ENCODE measurements around the gene DOCK10. TPM values are rescaled to one million over a fixed set of nuclear protein-coding genes. Genes with fewer than 3 reads are reported as not detected.

Gene DOCK10
- total RNA-seq, 1 experiment from 2014 or later = 2.9 TPM

DNA sequence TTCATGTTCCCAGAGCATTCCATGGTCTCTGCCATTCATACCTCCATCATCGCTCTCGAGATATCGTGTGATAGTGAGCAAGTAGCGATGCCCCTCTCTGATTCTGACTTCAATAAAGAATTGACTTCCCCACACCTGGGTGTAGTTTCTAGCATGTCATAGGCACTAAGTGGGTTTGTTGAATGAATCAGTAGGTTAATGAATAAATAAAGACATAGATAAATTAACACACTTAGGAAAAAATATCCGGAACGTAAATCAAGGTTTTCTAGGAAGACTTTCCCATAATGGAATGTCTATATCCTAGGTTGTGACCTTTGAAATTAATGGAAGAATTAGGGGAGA lies 159.1 kb downstream of the DOCK10 start:
- Mint-ChIP-seq H3K27me3 (ENCODE audit: low read depth) (no peaks in the 10 kb centered on the region), H3K4me3 (no peak overlapping the region), H3K9me3 (peaks cover under 1% of the 10 kb centered on the region), H3K27ac (no peak overlapping the region), H3K4me1 (no peaks in the 10 kb centered on the region), H3K36me3 (no peaks in the 10 kb centered on the region)
- TF ChIP-seq, protein P1, sequence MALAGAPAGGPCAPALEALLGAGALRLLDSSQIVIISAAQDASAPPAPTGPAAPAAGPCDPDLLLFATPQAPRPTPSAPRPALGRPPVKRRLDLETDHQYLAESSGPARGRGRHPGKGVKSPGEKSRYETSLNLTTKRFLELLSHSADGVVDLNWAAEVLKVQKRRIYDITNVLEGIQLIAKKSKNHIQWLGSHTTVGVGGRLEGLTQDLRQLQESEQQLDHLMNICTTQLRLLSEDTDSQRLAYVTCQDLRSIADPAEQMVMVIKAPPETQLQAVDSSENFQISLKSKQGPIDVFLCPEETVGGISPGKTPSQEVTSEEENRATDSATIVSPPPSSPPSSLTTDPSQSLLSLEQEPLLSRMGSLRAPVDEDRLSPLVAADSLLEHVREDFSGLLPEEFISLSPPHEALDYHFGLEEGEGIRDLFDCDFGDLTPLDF (CRISPR knock-in tag; IDR thresholded peaks at IDR 0.05) = no peak
- no peak for TF ChIP-seq NFE2L1 (CRISPR knock-in tag; IDR thresholded peaks at IDR 0.05)
- TF ChIP-seq TP53 (CRISPR knock-in tag; IDR thresholded peaks at IDR 0.05) = no peak
- no peak for TF ChIP-seq ZNF232 (CRISPR knock-in tag; IDR thresholded peaks at IDR 0.05)
- no peak for TF ChIP-seq MXD4 (CRISPR knock-in tag; IDR thresholded peaks at IDR 0.05; ENCODE audit: borderline replicate concordance)
- TF ChIP-seq, protein P2, sequence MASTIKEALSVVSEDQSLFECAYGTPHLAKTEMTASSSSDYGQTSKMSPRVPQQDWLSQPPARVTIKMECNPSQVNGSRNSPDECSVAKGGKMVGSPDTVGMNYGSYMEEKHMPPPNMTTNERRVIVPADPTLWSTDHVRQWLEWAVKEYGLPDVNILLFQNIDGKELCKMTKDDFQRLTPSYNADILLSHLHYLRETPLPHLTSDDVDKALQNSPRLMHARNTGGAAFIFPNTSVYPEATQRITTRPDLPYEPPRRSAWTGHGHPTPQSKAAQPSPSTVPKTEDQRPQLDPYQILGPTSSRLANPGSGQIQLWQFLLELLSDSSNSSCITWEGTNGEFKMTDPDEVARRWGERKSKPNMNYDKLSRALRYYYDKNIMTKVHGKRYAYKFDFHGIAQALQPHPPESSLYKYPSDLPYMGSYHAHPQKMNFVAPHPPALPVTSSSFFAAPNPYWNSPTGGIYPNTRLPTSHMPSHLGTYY (CRISPR knock-in tag; IDR thresholded peaks at IDR 0.05) = no peak
- TF ChIP-seq, protein P3, sequence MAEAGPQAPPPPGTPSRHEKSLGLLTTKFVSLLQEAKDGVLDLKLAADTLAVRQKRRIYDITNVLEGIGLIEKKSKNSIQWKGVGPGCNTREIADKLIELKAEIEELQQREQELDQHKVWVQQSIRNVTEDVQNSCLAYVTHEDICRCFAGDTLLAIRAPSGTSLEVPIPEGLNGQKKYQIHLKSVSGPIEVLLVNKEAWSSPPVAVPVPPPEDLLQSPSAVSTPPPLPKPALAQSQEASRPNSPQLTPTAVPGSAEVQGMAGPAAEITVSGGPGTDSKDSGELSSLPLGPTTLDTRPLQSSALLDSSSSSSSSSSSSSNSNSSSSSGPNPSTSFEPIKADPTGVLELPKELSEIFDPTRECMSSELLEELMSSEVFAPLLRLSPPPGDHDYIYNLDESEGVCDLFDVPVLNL (CRISPR knock-in tag; IDR thresholded peaks at IDR 0.05; ENCODE audit: borderline replicate concordance, low read depth) = no peak
- TF ChIP-seq MYBL2 (CRISPR knock-in tag; IDR thresholded peaks at IDR 0.05) = no peak
- ChIA-PET CTCF (no interaction called here), POLR2A (no interaction called here)
- DNase-seq (ENCODE audit: low spot score) (no peak), ATAC-seq (no peak)

DNA sequence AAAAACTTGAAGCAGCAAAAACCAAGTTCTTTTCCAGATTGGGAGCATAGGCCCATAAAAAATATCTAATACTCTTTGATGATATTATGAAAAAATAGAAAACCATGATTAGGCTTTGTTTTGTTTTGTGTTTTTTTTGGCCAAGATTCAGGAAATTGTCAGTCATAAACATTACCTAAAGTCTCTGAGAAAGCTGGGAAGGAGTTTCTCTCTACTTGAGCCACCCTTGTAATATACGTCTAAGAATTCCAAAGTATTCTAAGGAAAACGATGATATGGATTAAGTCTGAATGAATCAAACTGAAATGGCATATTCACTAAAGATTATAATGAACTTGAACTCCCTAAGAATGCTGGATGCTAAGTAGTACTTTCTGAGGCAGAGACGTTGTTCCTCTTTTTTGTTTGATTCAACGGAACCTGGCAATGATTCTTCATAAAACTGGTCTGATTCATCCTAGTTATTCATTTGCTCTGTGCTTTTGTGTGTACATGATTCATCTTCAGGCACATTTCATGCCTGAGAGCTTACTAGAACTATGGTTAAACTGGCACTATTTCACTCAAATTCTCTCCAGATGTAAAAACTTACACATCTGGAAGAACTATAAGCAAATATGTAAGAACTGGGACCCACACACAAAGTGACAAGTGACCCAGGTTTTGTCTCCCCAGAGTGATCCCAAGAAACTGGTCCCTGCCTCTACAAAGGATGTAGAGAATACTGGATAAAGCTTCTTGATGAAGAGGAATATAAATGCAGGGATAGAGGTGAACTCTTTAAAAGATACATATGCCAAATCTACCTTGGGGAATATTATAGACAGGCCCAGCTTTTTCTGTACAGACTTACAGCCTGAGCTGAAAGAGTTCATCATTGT lies 159.7 kb downstream of the DOCK10 start:
- Mint-ChIP-seq H3K27ac (no peak overlapping the region), H3K36me3 (no peaks in the 10 kb centered on the region), H3K4me1 (no peaks in the 10 kb centered on the region), H3K27me3 (ENCODE audit: low read depth) (no peaks in the 10 kb centered on the region), H3K4me3 (no peak overlapping the region), H3K9me3 (no peaks in the 10 kb centered on the region)
- DNase-seq (ENCODE audit: low spot score) (no peak), ATAC-seq (no peak)
- ChIA-PET POLR2A (no interaction called here), CTCF (no interaction called here)
- TF ChIP-seq ELF4 (CRISPR knock-in tag; IDR thresholded peaks at IDR 0.05; ENCODE audit: low read depth) (no peak), TCF7 (CRISPR knock-in tag; IDR thresholded peaks at IDR 0.05; ENCODE audit: low read depth) (no peak), ESRRA (CRISPR knock-in tag; IDR thresholded peaks at IDR 0.05; ENCODE audit: borderline replicate concordance) (no peak), ZNF671 (CRISPR knock-in tag; IDR thresholded peaks at IDR 0.05) (no peak), OVOL2 (CRISPR knock-in tag; IDR thresholded peaks at IDR 0.05; ENCODE audit: borderline replicate concordance) (no peak), IRF2 (CRISPR knock-in tag; IDR thresholded peaks at IDR 0.05; ENCODE audit: borderline replicate concordance, low read depth) (no peak), SOX15 (CRISPR knock-in tag; IDR thresholded peaks at IDR 0.05) (no peak), CREM (CRISPR knock-in tag; IDR thresholded peaks at IDR 0.05) (no peak), TP53 (CRISPR knock-in tag; IDR thresholded peaks at IDR 0.05) (no peak), SP1 (CRISPR knock-in tag; conservative IDR thresholded peaks at IDR 0.05) (no peak)
- TF ChIP-seq, protein P4, sequence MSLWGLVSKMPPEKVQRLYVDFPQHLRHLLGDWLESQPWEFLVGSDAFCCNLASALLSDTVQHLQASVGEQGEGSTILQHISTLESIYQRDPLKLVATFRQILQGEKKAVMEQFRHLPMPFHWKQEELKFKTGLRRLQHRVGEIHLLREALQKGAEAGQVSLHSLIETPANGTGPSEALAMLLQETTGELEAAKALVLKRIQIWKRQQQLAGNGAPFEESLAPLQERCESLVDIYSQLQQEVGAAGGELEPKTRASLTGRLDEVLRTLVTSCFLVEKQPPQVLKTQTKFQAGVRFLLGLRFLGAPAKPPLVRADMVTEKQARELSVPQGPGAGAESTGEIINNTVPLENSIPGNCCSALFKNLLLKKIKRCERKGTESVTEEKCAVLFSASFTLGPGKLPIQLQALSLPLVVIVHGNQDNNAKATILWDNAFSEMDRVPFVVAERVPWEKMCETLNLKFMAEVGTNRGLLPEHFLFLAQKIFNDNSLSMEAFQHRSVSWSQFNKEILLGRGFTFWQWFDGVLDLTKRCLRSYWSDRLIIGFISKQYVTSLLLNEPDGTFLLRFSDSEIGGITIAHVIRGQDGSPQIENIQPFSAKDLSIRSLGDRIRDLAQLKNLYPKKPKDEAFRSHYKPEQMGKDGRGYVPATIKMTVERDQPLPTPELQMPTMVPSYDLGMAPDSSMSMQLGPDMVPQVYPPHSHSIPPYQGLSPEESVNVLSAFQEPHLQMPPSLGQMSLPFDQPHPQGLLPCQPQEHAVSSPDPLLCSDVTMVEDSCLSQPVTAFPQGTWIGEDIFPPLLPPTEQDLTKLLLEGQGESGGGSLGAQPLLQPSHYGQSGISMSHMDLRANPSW (CRISPR knock-in tag; conservative IDR thresholded peaks at IDR 0.05; ENCODE audit: low read depth) = no peak
- TF ChIP-seq, protein P3 (CRISPR knock-in tag; IDR thresholded peaks at IDR 0.05; ENCODE audit: borderline replicate concordance, low read depth) = no peak
